Medulla oblongata (tissue), 1 donor: ENCODE results near the gene FCN2.

Source experiments
- DNase-seq: peaks from one replicate; pipeline ENCODE4 v3.0.0-alpha.2; 2015; ENCODE audit errors: extremely low spot score

The FCN2 gene

DNA sequence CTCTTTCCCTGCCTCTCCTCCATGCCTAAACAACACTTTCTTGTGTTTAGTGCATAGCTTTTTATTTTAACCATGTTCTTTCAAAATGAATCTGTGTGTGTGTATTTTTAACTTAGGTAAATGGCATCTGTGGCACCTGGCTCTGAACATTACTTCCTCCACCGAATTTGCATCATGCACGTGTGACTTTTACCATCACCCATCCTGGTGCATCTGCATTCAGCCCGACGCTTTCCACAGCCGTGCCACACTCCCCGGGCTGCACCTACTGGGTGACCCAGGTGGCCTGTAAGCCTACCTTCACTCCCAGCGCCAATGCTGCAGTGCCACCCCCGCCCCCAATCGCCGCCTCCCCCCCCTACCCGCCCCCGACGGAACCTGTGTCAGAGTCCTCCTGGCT is 49.8 kb downstream of the FCN2 start:
- no peak for DNase-seq

GRCh38 chr9:134932171-134932570 is 51.6 kb downstream of the FCN2 start:
- no peak for DNase-seq

DNA sequence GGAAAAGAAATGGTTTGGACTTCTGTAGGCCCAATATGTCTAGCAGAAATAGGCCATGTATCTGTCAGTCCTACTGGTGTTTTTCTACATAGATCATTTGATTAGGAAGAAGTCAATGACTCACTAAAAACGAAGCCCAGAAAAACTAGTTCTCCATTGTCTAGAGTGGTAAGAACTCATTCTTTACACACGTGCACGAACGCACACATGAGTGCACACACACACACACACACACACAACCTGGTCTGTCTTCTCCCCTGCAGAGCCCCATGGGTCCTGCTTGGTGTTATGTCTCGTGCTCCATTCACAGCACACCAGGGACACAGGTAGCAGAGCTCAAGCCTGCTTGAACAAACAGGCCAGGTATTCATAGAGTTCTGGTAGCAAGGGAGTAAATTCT is 52.0 kb downstream of the FCN2 start:
- no peak for DNase-seq

DNA sequence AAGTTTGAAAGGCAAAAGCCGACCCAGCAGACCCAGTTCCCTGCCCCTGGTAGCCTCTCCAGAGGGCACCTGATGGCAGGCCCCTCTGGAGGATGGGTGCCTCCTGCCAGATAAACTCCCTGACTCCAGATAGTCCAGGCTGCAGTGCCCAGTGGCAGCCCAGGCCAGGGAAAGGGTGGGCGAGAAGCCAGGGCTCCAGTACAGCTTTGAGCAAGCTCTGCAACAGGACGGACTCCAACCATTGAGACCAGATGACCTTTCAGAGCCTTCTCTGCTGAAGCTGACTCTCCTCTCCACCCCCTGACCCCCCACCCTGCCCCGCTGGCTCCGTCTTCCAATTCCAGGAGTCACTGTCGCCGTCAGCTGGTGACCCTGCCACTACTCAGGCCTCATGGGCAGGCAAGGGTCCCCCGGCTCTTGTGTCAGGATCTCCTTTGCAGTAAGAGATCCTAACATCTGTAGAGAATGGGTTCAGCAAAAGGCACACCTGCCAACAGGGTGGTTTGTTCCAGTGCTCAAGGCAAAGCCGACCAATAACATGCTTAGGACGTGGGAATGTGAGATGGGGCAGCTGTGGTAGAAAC is 52.6 kb downstream of the FCN2 start:
- DNase-seq, result no peak

- no peak for DNase-seq
Observed at GRCh38 chr9:134935056-134935640, 54.5 kb downstream of the FCN2 start.

DNA sequence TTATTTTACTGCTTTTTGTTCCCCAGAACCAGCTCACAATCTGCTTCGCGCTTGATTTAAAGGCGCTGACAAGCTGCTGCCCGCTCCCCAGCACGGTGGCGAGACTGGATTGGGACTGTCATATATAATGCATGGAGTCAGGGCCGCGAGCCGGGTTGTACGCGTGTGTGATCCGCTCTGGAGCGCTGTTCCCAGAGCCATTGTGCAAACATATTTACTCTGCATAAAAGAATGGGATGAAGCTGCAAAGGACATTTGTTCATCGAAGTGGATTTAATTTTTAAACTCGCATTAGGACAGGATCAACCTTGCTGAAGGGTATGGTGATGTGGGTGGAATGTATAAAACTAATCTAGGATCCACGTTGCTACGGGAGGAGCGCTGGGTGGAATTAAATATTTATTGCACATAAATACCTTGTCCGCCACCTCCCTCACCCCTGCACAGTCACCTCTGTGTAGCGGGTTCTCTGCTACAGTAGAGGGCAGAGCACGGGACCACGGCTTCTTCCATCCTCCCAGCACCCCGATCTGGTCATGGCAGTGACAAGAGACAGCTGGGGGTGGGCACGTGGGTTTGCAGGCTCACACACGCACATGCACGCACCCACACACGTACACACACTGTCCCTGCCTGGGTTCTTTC is 55.2 kb downstream of the FCN2 start:
- no peak for DNase-seq

DNA sequence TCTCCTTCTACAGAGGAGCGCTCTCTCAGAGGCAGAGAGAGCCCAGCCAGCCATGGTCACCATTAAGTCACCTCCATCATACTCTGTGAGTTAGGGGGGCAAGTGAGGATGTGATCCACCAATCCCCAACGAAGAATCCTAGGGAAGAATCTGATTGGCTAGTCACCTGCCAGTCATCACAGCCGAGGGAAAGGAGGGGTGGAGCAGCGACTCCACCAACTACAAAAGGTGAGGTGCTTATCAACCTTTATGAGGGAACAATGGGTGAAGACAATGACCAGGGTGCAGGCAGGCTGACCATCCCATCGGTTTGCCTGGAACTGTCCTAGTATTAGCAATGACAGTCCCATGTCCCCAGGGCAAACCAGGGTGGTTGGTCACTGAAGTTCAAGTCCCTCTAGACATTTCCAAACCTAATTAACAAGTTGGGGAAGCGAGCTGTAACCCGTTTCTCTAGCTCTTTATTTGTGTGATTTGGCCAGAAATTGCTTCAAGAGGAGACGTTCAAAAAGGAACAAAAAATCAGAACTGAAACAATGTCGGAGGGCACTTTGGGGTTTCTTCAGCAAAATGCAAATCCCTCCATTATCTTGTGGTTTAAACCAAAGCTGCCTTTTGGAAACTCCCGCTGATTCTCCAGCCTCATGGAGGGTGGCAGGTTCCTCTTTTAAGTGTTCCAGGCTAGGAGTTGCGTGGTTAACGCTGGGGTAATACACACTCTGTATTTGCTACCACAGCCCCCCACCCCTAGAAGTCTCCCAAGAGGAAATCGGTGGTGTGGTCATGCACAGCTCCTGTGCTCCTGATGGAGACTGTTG is 55.9 kb downstream of the FCN2 start:
- peak; percentile 43 for DNase-seq
